Measurements from ENCODE around the gene MACROD1. TPM values are rescaled to one million over a fixed set of nuclear protein-coding genes. Genes with fewer than 3 reads are reported as not detected.

Gene MACROD1
- total RNA-seq, 1 donor from 2014 or later: 26.7 TPM

GRCh38 chr11:64008283-64008913 lies 157.5 kb downstream of the MACROD1 start:
- no peak overlapping the region for H3K4me3 Mint-ChIP-seq (ENCODE audit: low read depth)
- H3K36me3 Mint-ChIP-seq (ENCODE audit: low read depth): no peaks in the 10 kb centered on the region
- DNase-seq (ENCODE audit: low spot score): no peak
- intact Hi-C loops (cut with micrococcal nuclease): no loop called here
- peaks cover 25% of the 10 kb centered on the region for H3K27me3 Mint-ChIP-seq (ENCODE audit: low read depth)
- no peak overlapping the region for H3K27ac Mint-ChIP-seq
- H3K4me1 Mint-ChIP-seq (ENCODE audit: low read depth): peaks cover 3% of the 10 kb centered on the region
- H3K9me3 Mint-ChIP-seq: peaks cover 13% of the 10 kb centered on the region

GRCh38 chr11:64007629-64008282 lies 158.2 kb downstream of the MACROD1 start:
- Mint-ChIP-seq H3K27ac (no peak overlapping the region), H3K27me3 (ENCODE audit: low read depth) (peaks cover 25% of the 10 kb centered on the region), H3K9me3 (peaks cover 13% of the 10 kb centered on the region), H3K36me3 (ENCODE audit: low read depth) (no peaks in the 10 kb centered on the region), H3K4me1 (ENCODE audit: low read depth) (peaks cover 3% of the 10 kb centered on the region), H3K4me3 (ENCODE audit: low read depth) (no peak overlapping the region)
- intact Hi-C loops (cut with micrococcal nuclease): no loop called here
- DNase-seq (ENCODE audit: low spot score): no peak

DNA sequence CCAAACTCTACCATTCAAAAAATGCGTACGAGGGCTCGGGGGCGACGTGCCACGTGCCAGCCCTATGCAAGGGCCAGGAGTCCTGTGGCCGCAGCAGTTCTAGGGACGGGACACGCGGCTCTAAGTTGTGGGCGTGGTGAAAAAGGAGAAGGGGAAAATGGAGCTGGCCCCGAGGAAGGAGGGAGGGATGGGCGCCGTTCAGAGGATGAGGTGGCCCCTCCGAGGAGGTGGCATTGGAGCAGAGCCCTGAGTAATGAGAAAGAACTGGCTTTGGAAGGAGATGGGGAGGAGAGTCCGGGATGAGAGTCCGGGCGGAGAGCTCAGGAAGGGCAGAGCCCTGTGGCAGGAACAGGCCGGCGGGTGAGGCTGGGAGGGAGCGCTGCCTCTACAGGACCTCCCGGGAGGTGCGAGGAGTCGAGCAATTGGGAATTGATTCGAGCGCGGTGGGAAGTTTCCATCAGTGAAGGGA lies 158.7 kb downstream of the MACROD1 start:
- Mint-ChIP-seq H3K4me1 (ENCODE audit: low read depth) (peaks cover 3% of the 10 kb centered on the region), H3K4me3 (ENCODE audit: low read depth) (no peak overlapping the region), H3K36me3 (ENCODE audit: low read depth) (no peaks in the 10 kb centered on the region), H3K9me3 (peaks cover 13% of the 10 kb centered on the region), H3K27me3 (ENCODE audit: low read depth) (peaks cover 25% of the 10 kb centered on the region), H3K27ac (no peak overlapping the region)
- DNase-seq (ENCODE audit: low spot score): no peak
- intact Hi-C loops (cut with micrococcal nuclease): no loop called here

DNA sequence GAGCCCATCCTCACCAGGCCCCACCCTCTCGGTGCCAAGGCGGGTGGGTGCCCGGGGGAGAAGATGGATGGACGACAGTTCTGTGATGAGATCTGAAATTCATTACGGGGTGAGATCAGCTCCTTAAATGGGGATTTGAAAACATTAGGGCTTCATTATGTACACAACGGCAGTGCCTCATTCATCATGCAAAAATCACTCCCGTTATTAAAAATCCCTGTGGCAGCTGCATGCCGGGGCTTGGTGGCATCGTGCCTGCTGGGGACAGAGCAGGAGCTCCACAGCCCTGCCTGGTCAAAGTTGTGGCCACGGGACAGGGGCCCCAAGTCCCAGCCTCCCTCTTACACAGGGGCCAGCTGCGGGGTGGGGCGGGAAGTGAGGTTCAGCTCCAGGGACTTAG lies 159.5 kb downstream of the MACROD1 start:
- no peak for DNase-seq (ENCODE audit: low spot score)
- Mint-ChIP-seq H3K27ac (no peak overlapping the region), H3K27me3 (ENCODE audit: low read depth) (peaks cover 25% of the 10 kb centered on the region), H3K36me3 (ENCODE audit: low read depth) (no peaks in the 10 kb centered on the region), H3K9me3 (peaks cover 13% of the 10 kb centered on the region), H3K4me3 (ENCODE audit: low read depth) (no peak overlapping the region), H3K4me1 (ENCODE audit: low read depth) (peaks cover 3% of the 10 kb centered on the region)
- intact Hi-C loops (cut with micrococcal nuclease): no loop called here

DNA sequence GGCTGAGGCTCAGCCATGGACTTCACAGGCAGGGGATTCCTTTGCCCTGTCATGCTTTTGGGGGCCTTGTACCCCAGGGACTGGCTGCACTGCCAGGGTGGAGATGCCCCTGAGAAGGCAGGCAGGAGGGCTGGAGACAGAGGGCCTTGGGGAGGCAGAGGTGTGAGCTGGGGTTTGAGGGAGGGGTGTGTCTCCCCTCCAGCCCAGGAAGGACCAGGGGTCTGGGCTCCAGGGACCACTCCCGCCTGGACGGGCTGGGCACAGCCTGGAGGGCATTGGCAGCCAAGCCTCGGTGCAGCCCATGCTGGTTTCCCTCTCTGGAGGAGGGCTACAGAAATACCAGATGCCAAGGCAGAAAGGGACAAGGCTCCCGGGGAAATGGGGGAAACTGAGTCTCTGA lies 160.2 kb downstream of the MACROD1 start:
- intact Hi-C loops (cut with micrococcal nuclease): no loop called here
- H3K4me3 Mint-ChIP-seq (ENCODE audit: low read depth): no peak overlapping the region
- H3K4me1 Mint-ChIP-seq (ENCODE audit: low read depth): peaks cover 5% of the 10 kb centered on the region

DNA sequence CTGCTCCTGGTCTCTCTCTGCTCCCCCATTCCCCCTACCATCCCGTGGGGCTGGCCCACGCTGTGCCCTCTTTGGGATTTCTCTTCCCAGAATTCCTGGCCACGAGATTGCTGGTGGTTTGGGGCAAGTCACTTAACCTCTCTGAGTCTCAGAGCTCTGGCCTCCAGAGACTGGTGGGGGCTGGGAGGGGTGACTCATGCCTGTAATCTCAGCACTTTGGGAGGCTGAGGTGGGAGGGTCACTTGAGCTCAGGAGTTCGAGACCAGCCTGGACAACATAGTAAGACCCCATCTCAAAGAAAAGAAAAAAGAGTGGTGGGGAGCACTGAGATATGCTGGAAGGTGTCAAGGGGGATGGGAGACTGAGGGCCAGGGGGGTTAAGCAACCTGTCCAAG lies 161.3 kb downstream of the MACROD1 start:
- no peak for DNase-seq (ENCODE audit: low spot score)
- Mint-ChIP-seq H3K9me3 (no peaks in the 10 kb centered on the region), H3K36me3 (ENCODE audit: low read depth) (no peaks in the 10 kb centered on the region), H3K27ac (no peak overlapping the region), H3K27me3 (ENCODE audit: low read depth) (peaks cover 27% of the 10 kb centered on the region), H3K4me3 (ENCODE audit: low read depth) (no peak overlapping the region), H3K4me1 (ENCODE audit: low read depth) (peaks cover 5% of the 10 kb centered on the region)
- intact Hi-C loops (cut with micrococcal nuclease): no loop called here

More for the DNA sequence above, 160.2 kb downstream of the MACROD1 start:
- peaks cover 27% of the 10 kb centered on the region for H3K27me3 Mint-ChIP-seq (ENCODE audit: low read depth)
- H3K9me3 Mint-ChIP-seq: peaks cover 9% of the 10 kb centered on the region
- no peak for DNase-seq (ENCODE audit: low spot score)
- no peaks in the 10 kb centered on the region for H3K36me3 Mint-ChIP-seq (ENCODE audit: low read depth)
- no peak overlapping the region for H3K27ac Mint-ChIP-seq

- no peaks in the 10 kb centered on the region for H3K9me3 Mint-ChIP-seq
- intact Hi-C loops (cut with micrococcal nuclease): no loop called here
- peaks cover 5% of the 10 kb centered on the region for H3K4me1 Mint-ChIP-seq (ENCODE audit: low read depth)
- H3K36me3 Mint-ChIP-seq (ENCODE audit: low read depth): no peaks in the 10 kb centered on the region
- no peak overlapping the region for H3K27ac Mint-ChIP-seq
- H3K27me3 Mint-ChIP-seq (ENCODE audit: low read depth): peaks cover 27% of the 10 kb centered on the region
- DNase-seq (ENCODE audit: low spot score): no peak
- no peak overlapping the region for H3K4me3 Mint-ChIP-seq (ENCODE audit: low read depth)
These were observed 161.9 kb downstream of the MACROD1 start for GRCh38 chr11:64003807-64004589.

GRCh38 chr11:64001484-64002420 lies 164.2 kb downstream of the MACROD1 start:
- Mint-ChIP-seq H3K4me3 (ENCODE audit: low read depth) (no peak overlapping the region), H3K27ac (no peak overlapping the region), H3K36me3 (ENCODE audit: low read depth) (peaks cover 14% of the 10 kb centered on the region), H3K9me3 (no peaks in the 10 kb centered on the region), H3K27me3 (ENCODE audit: low read depth) (peaks cover 8% of the 10 kb centered on the region), H3K4me1 (ENCODE audit: low read depth) (peaks cover 2% of the 10 kb centered on the region)
- intact Hi-C loops (cut with micrococcal nuclease): no loop called here
- DNase-seq (ENCODE audit: low spot score): no peak

DNA sequence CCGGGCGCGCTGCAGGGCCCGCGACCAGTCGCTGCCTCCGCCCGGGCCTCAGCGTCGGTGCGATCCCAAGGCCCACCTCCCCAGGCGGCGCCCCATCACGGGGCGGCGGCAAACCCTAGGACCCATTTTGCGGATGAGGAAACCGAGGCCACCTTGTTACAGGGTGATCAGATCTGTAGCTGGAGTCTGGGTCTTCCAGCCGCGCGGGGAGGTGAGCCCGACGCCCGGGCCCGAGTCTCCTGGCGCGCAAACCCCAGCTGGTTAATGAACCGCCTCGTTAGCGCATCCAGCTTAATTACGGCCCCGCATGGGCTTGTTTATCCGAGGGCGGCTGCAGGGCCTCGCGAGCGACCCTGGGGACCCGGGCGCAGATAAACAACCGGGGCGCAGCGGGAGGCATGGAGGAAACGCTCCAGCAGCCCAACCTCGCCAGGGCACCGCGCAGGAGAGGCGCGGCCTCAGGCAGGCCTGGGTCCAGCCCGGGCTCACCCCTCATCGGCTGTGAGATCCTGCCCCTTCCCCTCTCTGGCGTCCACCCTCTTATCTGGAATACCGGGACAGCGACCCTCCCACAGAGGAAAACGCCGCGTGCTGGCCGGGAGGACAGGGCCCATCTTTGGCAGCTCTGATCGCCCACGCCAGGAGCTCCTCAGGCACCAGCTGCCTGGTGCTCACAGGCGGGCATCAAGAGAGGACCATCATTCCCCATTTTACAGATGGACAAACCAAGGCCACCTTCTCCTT lies 165.0 kb downstream of the MACROD1 start:
- peaks cover 14% of the 10 kb centered on the region for H3K36me3 Mint-ChIP-seq (ENCODE audit: low read depth)
- peaks cover 2% of the 10 kb centered on the region for H3K4me1 Mint-ChIP-seq (ENCODE audit: low read depth)
- intact Hi-C loops (cut with micrococcal nuclease): loop anchor here (1.0 kb wide), 1 partner anchor 147 kb away; no protein-coding TSS in a partner anchor
- no peak for DNase-seq (ENCODE audit: low spot score)
- no peaks in the 10 kb centered on the region for H3K9me3 Mint-ChIP-seq
- peaks cover 2% of the 10 kb centered on the region for H3K27me3 Mint-ChIP-seq (ENCODE audit: low read depth)
- H3K27ac Mint-ChIP-seq: no peak overlapping the region
- H3K4me3 Mint-ChIP-seq (ENCODE audit: low read depth): peak overlapping the region; percentile 43

- Mint-ChIP-seq H3K9me3 (no peaks in the 10 kb centered on the region), H3K27ac (no peak overlapping the region), H3K4me1 (ENCODE audit: low read depth) (peaks cover 2% of the 10 kb centered on the region), H3K36me3 (ENCODE audit: low read depth) (peaks cover 22% of the 10 kb centered on the region), H3K4me3 (ENCODE audit: low read depth) (no peak overlapping the region), H3K27me3 (ENCODE audit: low read depth) (peaks cover 2% of the 10 kb centered on the region)
- peak; percentile 73 for DNase-seq (ENCODE audit: low spot score)
- intact Hi-C loops (cut with micrococcal nuclease): loop anchor here (1.0 kb wide), 1 partner anchor 148 kb away; no protein-coding TSS in a partner anchor
These were observed 165.7 kb downstream of the MACROD1 start for GRCh38 chr11:64000026-64000739.

- H3K27me3 Mint-ChIP-seq (ENCODE audit: low read depth): peaks cover 2% of the 10 kb centered on the region
- H3K4me3 Mint-ChIP-seq (ENCODE audit: low read depth): no peak overlapping the region
- H3K4me1 Mint-ChIP-seq (ENCODE audit: low read depth): peaks cover 2% of the 10 kb centered on the region
- H3K27ac Mint-ChIP-seq: no peak overlapping the region
- peak; percentile 37 for DNase-seq (ENCODE audit: low spot score)
- intact Hi-C loops (cut with micrococcal nuclease): loop anchor here (1.0 kb wide), 1 partner anchor 149 kb away; no protein-coding TSS in a partner anchor
- peaks cover 29% of the 10 kb centered on the region for H3K36me3 Mint-ChIP-seq (ENCODE audit: low read depth)
- no peaks in the 10 kb centered on the region for H3K9me3 Mint-ChIP-seq
These were observed 166.4 kb downstream of the MACROD1 start for GRCh38 chr11:63999349-64000025.

Measured in activated T-helper 2 cell treated with anti-CD3 and anti-CD28 coated beads, Interferon-gamma antibody, Interleukin-2, Interleukin-4, amounts not matched to agents 10 μg/mL and 5 μg/mL and 100 μg/mL, durations not matched to agents 14 hours and 24 hours and 36 hours (primary cell).